Brain microvascular endothelial cell (primary cell): ENCODE data around the gene TEX48.

Source experiments
- DNase-seq: peaks from one replicate; pipeline ENCODE4 v3.0.0-alpha.2; 2020
- H3K27ac ChIP-seq: fragments of 250-450 bp; sonication (Bioruptor Pico); 2 replicates; pipeline ENCODE4 v1.5.1; 2020; ENCODE audit warnings: mild to moderate bottlenecking, moderate library complexity
- H3K27me3 ChIP-seq: fragments of 250-450 bp; sonication (Bioruptor Pico); replicated peaks from 2 replicates; pipeline ENCODE4 v1.5.1; 2020; ENCODE audit warnings: mild to moderate bottlenecking
- H3K36me3 ChIP-seq: fragments of 250-450 bp; sonication (Bioruptor Pico); replicated peaks from 2 replicates; pipeline ENCODE4 v1.5.1; 2020; ENCODE audit warnings: mild to moderate bottlenecking
- H3K4me3 ChIP-seq: 2 replicates; pipeline ENCODE4 v1.5.1; 2011; ENCODE audit warnings: low read depth, mild to moderate bottlenecking, control low read depth, low read length, moderate library complexity
- CTCF ChIP-seq: IDR thresholded peaks from 2 replicates; pipeline ENCODE4 v1.5.1; 2011; ENCODE audit warnings: low read depth, mild to moderate bottlenecking, moderate library complexity, low read length, control low read depth, inconsistent platforms; ENCODE audit errors: missing control alignments
- in situ Hi-C: cut with HindIII; loops from 2 replicates; pipeline ENCODE4 v1.10.0; 2017; ENCODE audit warnings: low sequenced_read_pairs, low pct_ligation_motif_present

Gene TEX48

GRCh38 chr9:114619191-114619761 lies 62.7 kb downstream of the TEX48 start:
- Histone ChIP-seq H3K27ac (no peak overlapping the region), H3K27me3 (no peaks in the 10 kb centered on the region), H3K4me3 (no peak overlapping the region), H3K36me3 (no peaks in the 10 kb centered on the region)
- in situ Hi-C loops: no loop called here
- TF ChIP-seq CTCF: no peak
- DNase-seq: no peak

- in situ Hi-C loops: no loop called here
- H3K27me3 ChIP-seq: no peaks in the 10 kb centered on the region
- no peak for TF ChIP-seq CTCF
- no peak overlapping the region for H3K4me3 ChIP-seq
- no peak for DNase-seq
- no peaks in the 10 kb centered on the region for H3K36me3 ChIP-seq
- H3K27ac ChIP-seq: no peak overlapping the region
Measured at GRCh38 chr9:114616684-114617520, 65.1 kb downstream of the TEX48 start.
